ENCODE results near the gene PDCD7.
"Not testable (repeated sequence)": the region's sequence is repeated elsewhere in the genome, so short reads cannot be mapped to it uniquely, and the experiment has no call there.

Gene PDCD7

DNA sequence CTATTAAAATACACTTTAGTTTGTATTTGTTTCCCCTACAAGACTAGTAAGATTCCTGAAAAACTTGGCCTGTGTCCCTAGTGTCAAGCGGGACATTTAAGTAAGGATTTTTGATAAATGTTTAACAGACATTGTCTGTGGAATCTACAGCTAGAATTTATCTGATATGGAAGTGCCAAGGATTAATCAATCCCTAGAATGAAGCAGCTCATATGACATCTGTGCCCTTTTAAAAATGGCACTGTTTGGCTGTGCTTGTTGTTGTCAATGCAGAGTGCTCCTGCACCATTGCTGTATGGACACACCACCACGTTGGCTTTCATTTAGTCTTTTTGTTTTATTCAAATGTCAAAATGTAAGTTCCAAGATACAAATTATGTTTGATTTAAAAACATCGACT lies 14.3 kb upstream of the PDCD7 start:
- no peak overlapping the region for H3K9ac ChIP-seq (ENCODE audit: low read depth, low read length)
- H3K36me3 ChIP-seq (ENCODE audit: insufficient read depth, low read length) = no peaks in the 10 kb centered on the region; the same call in 1 of the 2 replicates
- no peaks in the 10 kb centered on the region for H3K9me3 ChIP-seq (ENCODE audit: control insufficient read depth, insufficient read depth, low read length)
- H3K4me1 ChIP-seq (ENCODE audit: insufficient read depth, low read length) = no peaks in the 10 kb centered on the region

- Histone ChIP-seq H3K4me1 (ENCODE audit: insufficient read depth, low read length) (no peaks in the 10 kb centered on the region), H3K9ac (ENCODE audit: low read depth, low read length) (no peak overlapping the region), H3K36me3 (ENCODE audit: insufficient read depth, low read length) (no peaks in the 10 kb centered on the region; the same call in 1 of the 2 replicates), H3K9me3 (ENCODE audit: control insufficient read depth, insufficient read depth, low read length) (no peaks in the 10 kb centered on the region)
Measured at GRCh38 chr15:65146438-65146837, 12.8 kb upstream of the PDCD7 start.

DNA sequence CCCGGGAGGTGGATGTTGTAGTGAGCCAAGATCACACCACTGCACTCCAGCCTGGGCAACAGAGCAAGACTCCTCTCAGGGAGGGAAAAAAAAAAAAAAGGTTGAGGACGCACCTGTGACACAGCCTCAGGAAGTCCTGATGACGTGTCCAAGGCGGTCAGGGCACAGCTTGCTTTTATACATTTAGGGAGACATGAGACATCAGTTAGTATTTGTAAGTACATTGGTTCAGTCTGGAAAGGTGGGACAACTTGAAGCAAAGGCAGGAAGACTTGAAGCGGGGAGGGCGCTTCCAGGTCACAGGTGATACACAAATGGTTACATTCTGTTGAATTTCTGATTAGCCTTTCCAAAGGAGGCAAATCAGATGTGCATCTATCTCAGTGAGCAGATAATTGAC lies 5.0 kb upstream of the PDCD7 start:
- H3K4me1 ChIP-seq (ENCODE audit: insufficient read depth, low read length); H3K36me3 ChIP-seq (ENCODE audit: insufficient read depth, low read length); H3K9ac ChIP-seq (ENCODE audit: low read depth, low read length): not testable (repeated sequence)
- peaks cover 14% of the 10 kb centered on the region for H3K9me3 ChIP-seq (ENCODE audit: control insufficient read depth, insufficient read depth, low read length)

GRCh38 chr15:65137893-65138292 lies 4.3 kb upstream of the PDCD7 start:
- peaks cover 14% of the 10 kb centered on the region for H3K9me3 ChIP-seq (ENCODE audit: control insufficient read depth, insufficient read depth, low read length)
- H3K9ac ChIP-seq (ENCODE audit: low read depth, low read length); H3K4me1 ChIP-seq (ENCODE audit: insufficient read depth, low read length): not testable (repeated sequence)

DNA sequence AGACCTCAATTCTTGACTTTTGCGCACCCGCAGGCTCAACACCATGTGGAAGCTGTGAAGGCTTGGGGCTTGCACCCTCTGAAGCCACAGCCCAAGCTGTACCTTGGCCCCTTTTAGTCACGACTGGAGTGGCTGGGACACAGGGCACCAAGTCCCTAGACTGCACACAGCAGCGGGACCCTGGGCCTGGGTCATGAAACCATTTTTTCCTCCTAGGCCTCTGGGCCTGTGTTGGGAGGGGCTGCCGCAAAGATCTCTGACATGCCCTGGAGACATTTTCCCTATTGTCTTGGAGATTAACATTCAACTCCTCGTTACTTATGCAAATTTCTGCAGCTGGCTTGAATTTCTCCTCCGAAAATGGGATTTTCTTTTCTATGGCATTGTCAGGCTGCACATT lies 3.5 kb upstream of the PDCD7 start:
- not testable (repeated sequence) for H3K4me1 ChIP-seq (ENCODE audit: insufficient read depth, low read length); H3K36me3 ChIP-seq (ENCODE audit: insufficient read depth, low read length); H3K9ac ChIP-seq (ENCODE audit: low read depth, low read length)
- H3K9me3 ChIP-seq (ENCODE audit: control insufficient read depth, insufficient read depth, low read length) = peaks cover 14% of the 10 kb centered on the region

More at GRCh38 chr15:65137893-65138292, 4.3 kb upstream of the PDCD7 start:
- not testable (repeated sequence) for H3K36me3 ChIP-seq (ENCODE audit: insufficient read depth, low read length)

GRCh38 chr15:65134538-65134937 lies 930 bp upstream of the PDCD7 start:
- Histone ChIP-seq H3K4me1 (ENCODE audit: insufficient read depth, low read length) (no peaks in the 10 kb centered on the region), H3K9me3 (ENCODE audit: control insufficient read depth, insufficient read depth, low read length) (peaks cover 14% of the 10 kb centered on the region), H3K36me3 (ENCODE audit: insufficient read depth, low read length) (no peaks in the 10 kb centered on the region; the same call in 1 of the 2 replicates), H3K9ac (ENCODE audit: low read depth, low read length) (no peak overlapping the region)

- H3K36me3 ChIP-seq (ENCODE audit: insufficient read depth, low read length) = peaks cover 9% of the 10 kb centered on the region
- H3K9me3 ChIP-seq (ENCODE audit: control insufficient read depth, insufficient read depth, low read length) = peaks cover 9% of the 10 kb centered on the region
- H3K4me1 ChIP-seq (ENCODE audit: insufficient read depth, low read length) = no peaks in the 10 kb centered on the region
- H3K9ac ChIP-seq (ENCODE audit: low read depth, low read length) = peak overlapping the region; percentile 97
Measured at GRCh38 chr15:65132878-65133547, 595 bp downstream of the PDCD7 start.

GRCh38 chr15:65130941-65131340 lies 2.7 kb downstream of the PDCD7 start:
- Histone ChIP-seq H3K9me3 (ENCODE audit: control insufficient read depth, insufficient read depth, low read length) (no peaks in the 10 kb centered on the region; the same call in 1 of the 2 replicates), H3K9ac (ENCODE audit: low read depth, low read length) (no peak overlapping the region), H3K4me1 (ENCODE audit: insufficient read depth, low read length) (no peaks in the 10 kb centered on the region), H3K36me3 (ENCODE audit: insufficient read depth, low read length) (peaks cover 16% of the 10 kb centered on the region)

GRCh38 chr15:65115542-65115941 lies 18.1 kb downstream of the PDCD7 start:
- Histone ChIP-seq H3K9me3 (ENCODE audit: control insufficient read depth, insufficient read depth, low read length) (no peaks in the 10 kb centered on the region), H3K36me3 (ENCODE audit: insufficient read depth, low read length) (peaks cover 15% of the 10 kb centered on the region; the same call in 1 of the 2 replicates), H3K4me1 (ENCODE audit: insufficient read depth, low read length) (no peaks in the 10 kb centered on the region), H3K9ac (ENCODE audit: low read depth, low read length) (no peak overlapping the region)

GRCh38 chr15:65115086-65115485 lies 18.5 kb downstream of the PDCD7 start, which contains the start of gene UBAP1L:
UBAP1L (minus strand) TSS chr15:65115200; CDS start chr15:65106215, 8,985 bp downstream.
- no peak within 1 kb of the TSS for H3K9ac ChIP-seq (ENCODE audit: low read depth, low read length)
- no peaks in the 10 kb centered on the region for H3K9me3 ChIP-seq (ENCODE audit: control insufficient read depth, insufficient read depth, low read length)
- H3K4me1 ChIP-seq (ENCODE audit: insufficient read depth, low read length) = no peaks in the 10 kb centered on the region
- peaks cover 15% of the 10 kb centered on the region; the same call in 1 of the 2 replicates for H3K36me3 ChIP-seq (ENCODE audit: insufficient read depth, low read length)

GRCh38 chr15:65110676-65111292 lies 22.8 kb downstream of the PDCD7 start:
- Histone ChIP-seq H3K9me3 (ENCODE audit: control insufficient read depth, insufficient read depth, low read length) (no peaks in the 10 kb centered on the region), H3K4me1 (ENCODE audit: insufficient read depth, low read length) (no peaks in the 10 kb centered on the region), H3K9ac (ENCODE audit: low read depth, low read length) (no peak overlapping the region), H3K36me3 (ENCODE audit: insufficient read depth, low read length) (no peaks in the 10 kb centered on the region)

DNA sequence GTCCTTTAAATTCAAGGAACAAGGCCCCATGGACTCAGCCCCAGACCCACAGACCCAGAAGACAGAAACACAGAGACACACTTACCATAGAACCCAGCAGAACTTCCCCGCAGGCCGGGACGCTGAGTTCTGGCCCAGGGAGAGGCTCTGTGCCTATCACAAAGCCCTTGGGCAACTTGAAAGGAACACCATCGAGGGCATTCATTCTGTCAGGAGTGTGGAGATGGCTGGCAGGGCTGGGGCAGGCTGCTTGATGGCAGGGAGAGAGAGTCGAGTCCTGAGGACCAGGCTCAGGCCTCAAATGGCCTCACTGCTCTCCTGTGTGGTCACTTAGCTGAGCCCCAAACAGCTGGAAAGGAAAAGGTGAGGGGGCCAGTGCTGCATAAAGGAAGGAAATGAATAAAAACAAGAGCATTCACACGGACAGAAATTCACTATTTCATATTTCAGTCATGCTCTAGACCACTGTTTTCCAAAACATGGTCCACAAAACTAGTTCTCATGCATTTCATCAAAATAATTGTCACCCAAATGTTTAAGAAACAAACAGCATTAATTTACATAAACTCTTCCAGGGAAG lies 27.5 kb downstream of the PDCD7 start:
- Histone ChIP-seq H3K9me3 (ENCODE audit: control insufficient read depth, insufficient read depth, low read length) (no peaks in the 10 kb centered on the region), H3K4me1 (ENCODE audit: insufficient read depth, low read length) (no peaks in the 10 kb centered on the region; the same call in 1 of the 2 replicates), H3K9ac (ENCODE audit: low read depth, low read length) (no peak overlapping the region), H3K36me3 (ENCODE audit: insufficient read depth, low read length) (no peaks in the 10 kb centered on the region)

GRCh38 chr15:65105038-65105437 lies 28.6 kb downstream of the PDCD7 start:
- H3K4me1 ChIP-seq (ENCODE audit: insufficient read depth, low read length) = no peaks in the 10 kb centered on the region; the same call in 1 of the 2 replicates
- no peak overlapping the region for H3K9ac ChIP-seq (ENCODE audit: low read depth, low read length)
- no peaks in the 10 kb centered on the region for H3K36me3 ChIP-seq (ENCODE audit: insufficient read depth, low read length)
- H3K9me3 ChIP-seq (ENCODE audit: control insufficient read depth, insufficient read depth, low read length) = no peaks in the 10 kb centered on the region

GRCh38 chr15:65102912-65103311 lies 30.7 kb downstream of the PDCD7 start:
- Histone ChIP-seq H3K9me3 (ENCODE audit: control insufficient read depth, insufficient read depth, low read length) (no peaks in the 10 kb centered on the region), H3K36me3 (ENCODE audit: insufficient read depth, low read length) (no peaks in the 10 kb centered on the region; the same call in 1 of the 2 replicates), H3K4me1 (ENCODE audit: insufficient read depth, low read length) (no peaks in the 10 kb centered on the region; the same call in 1 of the 2 replicates), H3K9ac (ENCODE audit: low read depth, low read length) (no peak overlapping the region; the same call in 1 of the 2 replicates)

Data from ES-I3 (cell line).